Measurements from ENCODE around the gene SELENOF. TPM values are rescaled to one million over a fixed set of nuclear protein-coding genes. Genes with fewer than 3 reads are reported as not detected.

Gene SELENOF
- total and polyA plus RNA-seq, 2 donors from 2014 or later: 207 to 239 TPM

GRCh38 chr1:86913399-86913895 lies 479 bp downstream of the SELENOF start:
- intact Hi-C loops (cut with DNase I): no loop called here
- no peaks in the 10 kb centered on the region for H3K9me3 ChIP-seq (ENCODE audit: control insufficient read depth in 2 of 3, insufficient read depth in 1 of 3, low read length in 3 of 3)
- H3K9ac ChIP-seq (ENCODE audit: low read length in 3 of 3): peak overlapping the region; percentile 94 to 99 (median 96)
- DNase-seq (peak in 2 of 5 donors; percentile 49 to 69), FAIRE-seq (no peak)
- peaks cover 0 to 17% (median 11%) of the 10 kb centered on the region in 3 donors for H3K4me1 ChIP-seq (ENCODE audit: control insufficient read depth in 2 of 3, insufficient read depth in 2 of 3, low read depth in 1 of 3, low read length in 3 of 3)
- H3K27me3 ChIP-seq (ENCODE audit: control insufficient read depth, insufficient read depth, low read length): no peaks in the 10 kb centered on the region
- peaks cover 0 to 4% (median 0%) of the 10 kb centered on the region in 3 donors for H3K36me3 ChIP-seq (ENCODE audit: control insufficient read depth in 2 of 3, insufficient read depth in 3 of 3, low read length in 3 of 3)
- peak overlapping the region; percentile 98 to 100 (median 99) for H3K4me3 ChIP-seq (ENCODE audit: low read length in 3 of 3)
- peak overlapping the region; percentile 96 to 99 for H3K27ac ChIP-seq (ENCODE audit: low read depth in 2 of 2, low read length in 2 of 2)
- no peak for TF ChIP-seq CTCF (IDR thresholded peaks at IDR 0.05; ENCODE audit: borderline replicate concordance, extremely low read depth, insufficient read depth)

- no peak for TF ChIP-seq CTCF (IDR thresholded peaks at IDR 0.05; ENCODE audit: borderline replicate concordance, extremely low read depth, insufficient read depth)
- Histone ChIP-seq H3K36me3 (ENCODE audit: control insufficient read depth in 2 of 3, insufficient read depth in 3 of 3, low read length in 3 of 3) (peaks cover 0 to 4% (median 0%) of the 10 kb centered on the region in 3 donors), H3K4me1 (ENCODE audit: control insufficient read depth in 2 of 3, insufficient read depth in 2 of 3, low read depth in 1 of 3, low read length in 3 of 3) (peaks cover 0 to 17% (median 11%) of the 10 kb centered on the region in 3 donors), H3K9ac (ENCODE audit: low read length in 3 of 3) (peak overlapping the region in 2 of 3 donors; percentile 59 to 94), H3K27ac (ENCODE audit: low read depth in 2 of 2, low read length in 2 of 2) (no peak overlapping the region), H3K27me3 (ENCODE audit: control insufficient read depth, insufficient read depth, low read length) (no peaks in the 10 kb centered on the region), H3K4me3 (ENCODE audit: low read length in 3 of 3) (peak overlapping the region in 2 of 3 donors; percentile 99 to 100), H3K9me3 (ENCODE audit: control insufficient read depth in 2 of 3, insufficient read depth in 1 of 3, low read length in 3 of 3) (no peaks in the 10 kb centered on the region)
- FAIRE-seq (no peak), DNase-seq (peak in 1 of 5 donors; percentile 4)
- intact Hi-C loops (cut with DNase I): no loop called here
Observed at GRCh38 chr1:86912281-86912900, 1.5 kb downstream of the SELENOF start.

- no peak overlapping the region for H3K27ac ChIP-seq (ENCODE audit: low read depth in 2 of 2, low read length in 2 of 2)
- DNase-seq (peak in 1 of 5 donors; percentile 37), FAIRE-seq (no peak)
- no peak for TF ChIP-seq CTCF (IDR thresholded peaks at IDR 0.05; ENCODE audit: borderline replicate concordance, extremely low read depth, insufficient read depth)
- no peaks in the 10 kb centered on the region for H3K36me3 ChIP-seq (ENCODE audit: control insufficient read depth in 2 of 3, insufficient read depth in 3 of 3, low read length in 3 of 3)
- H3K27me3 ChIP-seq (ENCODE audit: control insufficient read depth, insufficient read depth, low read length): no peaks in the 10 kb centered on the region
- no peak overlapping the region for H3K9ac ChIP-seq (ENCODE audit: low read length in 3 of 3)
- no peaks in the 10 kb centered on the region for H3K9me3 ChIP-seq (ENCODE audit: control insufficient read depth in 2 of 3, insufficient read depth in 1 of 3, low read length in 3 of 3)
- H3K4me3 ChIP-seq (ENCODE audit: low read length in 3 of 3): no peak overlapping the region
- intact Hi-C loops (cut with DNase I): no loop called here
- H3K4me1 ChIP-seq (ENCODE audit: control insufficient read depth in 2 of 3, insufficient read depth in 2 of 3, low read depth in 1 of 3, low read length in 3 of 3): no peaks in the 10 kb centered on the region
Observed at GRCh38 chr1:86906419-86906818, 7.5 kb downstream of the SELENOF start.

All from kidney (tissue), 14 donors.